Spleen (tissue), 7 donors: ENCODE data around the gene KCNT1.

Experiments
- CTCF ChIP-seq, 11 experiments: fragments of 200-600 bp in 7 of 11; fragments of 450-650 bp in 4 of 11; sonication (generic) in 4 of 11; IDR thresholded peaks in 8 of 11; conservative IDR thresholded peaks in 3 of 11; 1 replicate in 7 of 11; 2 replicates in 4 of 11; pipeline versions ENCODE4 v1.4.0 to v1.8.0; 2016 to 2021; ENCODE audit warnings: antibody characterized with exemption in 11 of 11, inconsistent platforms in 4 of 11, mild to moderate bottlenecking in 1 of 11
- POLR2A ChIP-seq, 3 donors: fragments of 450-650 bp; IDR thresholded peaks; one replicate each; pipeline ENCODE4 v1.5.1; 2017; ENCODE audit warnings: antibody characterized with exemption in 3 of 3, mild to moderate bottlenecking in 1 of 3
- donor health status: DM: no; HTN: no; CAD: no; lungs with moderate emphysema.
- donor health status: DM: no; HTN: no; CAD: no.
- donor health status: DM: no; HTN: no; CAD: no.

DNA sequence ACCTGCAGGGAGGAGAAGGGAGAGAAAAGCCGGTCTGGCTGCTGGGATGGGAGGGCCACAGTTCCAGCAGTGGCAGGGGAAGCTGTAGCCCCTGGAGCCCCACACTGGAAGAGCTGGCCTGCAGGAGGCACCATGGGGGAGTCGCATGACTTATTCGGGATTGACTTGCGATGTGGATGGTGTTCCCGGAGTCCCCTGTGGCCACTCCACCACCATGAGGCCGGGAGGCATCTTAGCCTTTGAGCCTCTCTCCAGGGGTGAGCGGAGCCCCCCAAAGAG, 92.0 kb downstream of the KCNT1 start:
- TF ChIP-seq CTCF (IDR thresholded peaks at IDR 0.05 in 8 of 11, conservative IDR thresholded peaks at IDR 0.05 in 3 of 11) (no peak), POLR2A (IDR thresholded peaks at IDR 0.05) (no peak)
